OCI-LY3 (cell line): Measurements from ENCODE around the gene DOK5.

ENCODE experiments used
- H2AFZ ChIP-seq: fragments of 200-600, 300-600 bp; shearing (Covaris generic); 2 replicates; pipeline ENCODE4 v1.6.0; 2014; ENCODE audit warnings: antibody characterized with exemption, low read depth, low read length
- H3K27ac ChIP-seq: fragments of 200-600, 300-600 bp; sonication (generic); 2 replicates; pipeline ENCODE4 v1.5.1; 2014; ENCODE audit warnings: mild to moderate bottlenecking, low read length, moderate library complexity, mixed read lengths
- H3K27me3 ChIP-seq: fragments of 200-600, 300-600 bp; sonication (generic); 2 replicates; pipeline ENCODE4 v1.6.1; 2014; ENCODE audit warnings: low read depth, low read length, mixed read lengths
- H3K36me3 ChIP-seq: fragments of 200-600, 300-600 bp; sonication (generic); replicated peaks from 2 replicates; pipeline ENCODE3; 2014; ENCODE audit warnings: low read depth, low read length, mixed read lengths
- H3K4me1 ChIP-seq: fragments of 300-600, 200-600 bp; sonication (generic); 2 replicates; pipeline ENCODE4 v1.6.1; 2014; ENCODE audit warnings: low read length, mixed read lengths
- H3K4me2 ChIP-seq: fragments of 200-600, 300-600 bp; sonication (generic); 2 replicates; pipeline ENCODE4 v1.6.1; 2014; ENCODE audit warnings: low read length, mixed read lengths
- H3K4me3 ChIP-seq: fragments of 300-600, 200-600 bp; sonication (generic); 2 replicates; pipeline ENCODE4 v1.5.1; 2014; ENCODE audit warnings: antibody characterized with exemption, mild to moderate bottlenecking, low read length, moderate library complexity
- H3K79me2 ChIP-seq: fragments of 300-600, 200-600 bp; shearing (Covaris generic); 2 replicates; pipeline ENCODE4 v1.6.1; 2014; ENCODE audit warnings: mild to moderate bottlenecking, low read length, mixed read lengths
- H3K9ac ChIP-seq: fragments of 300-600, 200-600 bp; shearing (Covaris generic); 2 replicates; pipeline ENCODE4 v1.6.0; 2014; ENCODE audit warnings: mild to moderate bottlenecking, low read length, moderate library complexity
- H3K9me3 ChIP-seq: fragments of 200-600, 300-600 bp; shearing (Covaris generic); 2 replicates; pipeline ENCODE4 v1.6.1; 2014; ENCODE audit warnings: low read length, mixed read lengths; ENCODE audit not compliant: insufficient read depth
- H4K20me1 ChIP-seq: fragments of 200-600, 300-600 bp; sonication (generic); 2 replicates; pipeline ENCODE4 v1.6.1; 2016; ENCODE audit warnings: low read length, mixed read lengths; ENCODE audit not compliant: insufficient read depth
- CTCF ChIP-seq: fragments of 200-600, 300-600 bp; sonication (generic); IDR thresholded peaks from 2 replicates; pipeline ENCODE4 v1.5.1; 2014; ENCODE audit warnings: antibody characterized with exemption, low read length, low read depth
- EZH2phosphoT487 ChIP-seq: fragments of 200-600 bp; shearing (Covaris generic); IDR thresholded peaks from 2 replicates; pipeline ENCODE4 v1.6.1; 2018; ENCODE audit warnings: antibody characterized with exemption, mixed run types, low read depth

The DOK5 gene

GRCh38 chr20:54473340-54473739 is 2.1 kb upstream of the DOK5 start:
- no peaks in the 10 kb centered on the region for H3K27me3 ChIP-seq
- peaks cover 15% of the 10 kb centered on the region for H3K36me3 ChIP-seq
- TF ChIP-seq CTCF (no peak), EZH2phosphoT487 (no peak)
- H4K20me1 ChIP-seq: no peaks in the 10 kb centered on the region
- H3K9me3 ChIP-seq: peaks cover 14% of the 10 kb centered on the region
- H2AFZ ChIP-seq: no peak overlapping the region
- peak overlapping the region; percentile 77 for H3K27ac ChIP-seq
- H3K79me2 ChIP-seq: no peaks in the 10 kb centered on the region
- H3K4me2 ChIP-seq: peak overlapping the region; percentile 63
- H3K4me1 ChIP-seq: peaks cover 25% of the 10 kb centered on the region
- H3K9ac ChIP-seq: peak overlapping the region; percentile 2; the same call in 1 of the 2 replicates
- peak overlapping the region; percentile 40; the same call in 1 of the 2 replicates for H3K4me3 ChIP-seq

- peaks cover 25% of the 10 kb centered on the region for H3K4me1 ChIP-seq
- H4K20me1 ChIP-seq: no peaks in the 10 kb centered on the region
- no peaks in the 10 kb centered on the region for H3K79me2 ChIP-seq
- peaks cover 14% of the 10 kb centered on the region for H3K9me3 ChIP-seq
- no peak overlapping the region for H2AFZ ChIP-seq
- H3K36me3 ChIP-seq: peaks cover 15% of the 10 kb centered on the region
- H3K27ac ChIP-seq: peak overlapping the region; percentile 77
- H3K27me3 ChIP-seq: no peaks in the 10 kb centered on the region
- peak overlapping the region; percentile 38 for H3K9ac ChIP-seq
- H3K4me3 ChIP-seq: peak overlapping the region; percentile 40
- TF ChIP-seq CTCF (no peak), EZH2phosphoT487 (no peak)
- peak overlapping the region; percentile 63 for H3K4me2 ChIP-seq
These were observed 1.3 kb upstream of the DOK5 start for GRCh38 chr20:54474046-54474445.

- Histone ChIP-seq H3K79me2 (no peaks in the 10 kb centered on the region), H3K4me1 (peaks cover 31% of the 10 kb centered on the region), H3K4me3 (peak overlapping the region; percentile 40; the same call in 1 of the 2 replicates), H3K27ac (peak overlapping the region; percentile 77), H3K9me3 (peaks cover 14% of the 10 kb centered on the region), H4K20me1 (no peaks in the 10 kb centered on the region), H2AFZ (no peak overlapping the region), H3K4me2 (peak overlapping the region; percentile 63), H3K9ac (no peak overlapping the region; the same call in 1 of the 2 replicates), H3K27me3 (no peaks in the 10 kb centered on the region), H3K36me3 (peaks cover 15% of the 10 kb centered on the region)
- TF ChIP-seq CTCF (no peak), EZH2phosphoT487 (no peak)
These were observed 527 bp upstream of the DOK5 start for GRCh38 chr20:54474866-54475265.

GRCh38 chr20:54476169-54477009 is 996 bp downstream of the DOK5 start:
- Histone ChIP-seq H4K20me1 (no peaks in the 10 kb centered on the region), H3K9ac (no peak overlapping the region), H3K4me1 (peaks cover 31% of the 10 kb centered on the region), H3K9me3 (peaks cover 14% of the 10 kb centered on the region), H3K4me3 (no peak overlapping the region), H3K79me2 (no peaks in the 10 kb centered on the region), H3K4me2 (no peak overlapping the region), H3K36me3 (peaks cover 14% of the 10 kb centered on the region), H3K27ac (no peak overlapping the region), H3K27me3 (no peaks in the 10 kb centered on the region), H2AFZ (no peak overlapping the region)
- TF ChIP-seq EZH2phosphoT487 (no peak), CTCF (no peak)
